Mesendoderm (in vitro differentiated cells): ENCODE measurements around the gene RBBP8NL.
A peak's percentile ranks its signal among the peaks of the same experiment; 100 is the strongest.
"Not testable (repeated sequence)": the region's sequence is repeated elsewhere in the genome, so short reads cannot be mapped to it uniquely, and the experiment has no call there.

Experiments used
- DNase-seq: peaks from one replicate; pipeline ENCODE4 v3.0.0; 2013
- H2AK5ac ChIP-seq: 2 replicates; pipeline ENCODE4 v1.6.1; 2013; ENCODE audit warnings: low read length, inconsistent platforms
- H2BK120ac ChIP-seq: 2 replicates; pipeline ENCODE4 v1.6.1; 2013; ENCODE audit warnings: low read depth, mild to moderate bottlenecking, low read length, moderate library complexity, mixed read lengths
- H2BK15ac ChIP-seq: replicated peaks from 2 replicates; pipeline ENCODE4 v1.6.1; 2013; ENCODE audit warnings: low read depth, mild to moderate bottlenecking, moderate library complexity
- H2BK5ac ChIP-seq: 2 replicates; pipeline ENCODE4 v1.6.1; 2013; ENCODE audit warnings: low read length, inconsistent platforms
- H3K18ac ChIP-seq: 2 replicates; pipeline ENCODE4 v1.6.1; 2013; ENCODE audit warnings: mild to moderate bottlenecking, low read length, mixed read lengths
- H3K23ac ChIP-seq: one replicate; pipeline ENCODE4 v1.6.1; 2013; ENCODE audit warnings: low read length
- H3K27ac ChIP-seq: 2 replicates; pipeline ENCODE4 v1.5.1; 2013; ENCODE audit warnings: low read depth, mild to moderate bottlenecking, inconsistent platforms, low read length, moderate library complexity
- H3K27me3 ChIP-seq: 2 replicates; pipeline ENCODE4 v1.6.1; 2013; ENCODE audit warnings: low read length, control low read depth, mild to moderate bottlenecking, inconsistent platforms; ENCODE audit not compliant: insufficient read depth, poor library complexity
- H3K36me3 ChIP-seq: 2 replicates; pipeline ENCODE4 v1.6.1; 2013; ENCODE audit warnings: low read length, inconsistent platforms; ENCODE audit not compliant: control insufficient read depth, insufficient read depth
- H3K4ac ChIP-seq: one replicate; pipeline ENCODE4 v1.6.1; 2013; ENCODE audit warnings: low read depth, mild to moderate bottlenecking, low read length, moderate library complexity
- H3K4me1 ChIP-seq: 2 replicates; pipeline ENCODE4 v1.6.1; 2013; ENCODE audit warnings: low read depth, low read length, inconsistent platforms; ENCODE audit not compliant: control insufficient read depth
- H3K4me2 ChIP-seq: 2 replicates; pipeline ENCODE4 v1.6.1; 2013; ENCODE audit warnings: low read length
- H3K4me3 ChIP-seq: 2 replicates; pipeline ENCODE4 v1.5.1; 2013; ENCODE audit warnings: mild to moderate bottlenecking, low read length
- H3K56ac ChIP-seq: one replicate; pipeline ENCODE4 v1.6.1; 2013; ENCODE audit warnings: low read length
- H3K79me1 ChIP-seq: 2 replicates; pipeline ENCODE4 v1.6.1; 2013; ENCODE audit warnings: low read length, inconsistent platforms
- H3K79me2 ChIP-seq: 2 replicates; pipeline ENCODE4 v1.6.1; 2013; ENCODE audit warnings: mild to moderate bottlenecking, low read length; ENCODE audit not compliant: control insufficient read depth, insufficient read depth
- H3K9ac ChIP-seq: 2 replicates; pipeline ENCODE4 v1.6.1; 2013; ENCODE audit warnings: low read length, inconsistent platforms
- H4K5ac ChIP-seq: one replicate; pipeline ENCODE4 v1.6.1; 2013; ENCODE audit warnings: low read length
- H4K8ac ChIP-seq: one replicate; pipeline ENCODE4 v1.6.1; 2013; ENCODE audit warnings: low read depth, mild to moderate bottlenecking, control low read depth, low read length, moderate library complexity
- WGBS: extraction: QIAGEN DNeasy Blood & Tissue Kit; methylation state at CpG from one replicate; pipeline ENCODE4 v1.1.7; 2013; ENCODE audit warnings: low lambda C conversion rate, missing lambda C conversion rate; ENCODE audit not compliant: insufficient coverage; ENCODE audit errors: extremely low coverage; 5-methylcytosine and 5-hydroxymethylcytosine counted together

Gene RBBP8NL

GRCh38 chr20:62377064-62377461, 50.3 kb downstream of the RBBP8NL start:
- Histone ChIP-seq H2AK5ac (no peak overlapping the region), H3K9ac (no peak overlapping the region), H3K27me3 (no peaks in the 10 kb centered on the region), H3K56ac (no peak overlapping the region), H4K5ac (no peak overlapping the region), H3K18ac (peak overlapping the region; percentile 13), H2BK5ac (no peak overlapping the region), H2BK120ac (no peak overlapping the region), H2BK15ac (no peak overlapping the region), H4K8ac (no peak overlapping the region), H3K36me3 (no peaks in the 10 kb centered on the region), H3K79me2 (no peaks in the 10 kb centered on the region), H3K23ac (no peak overlapping the region), H3K4me2 (no peak overlapping the region), H3K79me1 (no peaks in the 10 kb centered on the region), H3K4me3 (no peak overlapping the region), H3K4ac (peak overlapping the region; percentile 74), H3K4me1 (no peaks in the 10 kb centered on the region), H3K27ac (peak overlapping the region; percentile 36)
- no CpG with 5 or more reads among the region's 17 CpGs for WGBS
- no peak for DNase-seq

GRCh38 chr20:62376112-62377063, 51.0 kb downstream of the RBBP8NL start:
- Histone ChIP-seq H2BK5ac (no peak overlapping the region), H2AK5ac (no peak overlapping the region), H3K4me2 (no peak overlapping the region), H3K23ac (no peak overlapping the region), H3K27me3 (no peaks in the 10 kb centered on the region), H2BK120ac (no peak overlapping the region), H3K4me1 (no peaks in the 10 kb centered on the region), H3K4ac (peak overlapping the region; percentile 74), H3K79me1 (no peaks in the 10 kb centered on the region), H3K36me3 (no peaks in the 10 kb centered on the region), H2BK15ac (no peak overlapping the region), H3K9ac (peak overlapping the region; percentile 18), H4K8ac (no peak overlapping the region), H3K79me2 (no peaks in the 10 kb centered on the region), H3K27ac (peak overlapping the region; percentile 52), H3K18ac (peak overlapping the region; percentile 13), H4K5ac (no peak overlapping the region), H3K4me3 (no peak overlapping the region), H3K56ac (peak overlapping the region; percentile 63)
- no CpG with 5 or more reads among the region's 26 CpGs for WGBS
- DNase-seq = peak; percentile 98

GRCh38 chr20:62374331-62375152, 52.8 kb downstream of the RBBP8NL start:
- H3K4me1 ChIP-seq = peaks cover under 1% of the 10 kb centered on the region
- H3K9ac ChIP-seq = no peak overlapping the region
- no peak for DNase-seq
- H2BK15ac ChIP-seq = no peak overlapping the region
- H3K79me1 ChIP-seq = no peaks in the 10 kb centered on the region
- H3K36me3 ChIP-seq = no peaks in the 10 kb centered on the region
- no peak overlapping the region for H3K4me3 ChIP-seq
- H2BK5ac ChIP-seq = no peak overlapping the region
- peak overlapping the region; percentile 24 for H2AK5ac ChIP-seq
- no peak overlapping the region for H3K4me2 ChIP-seq
- H3K27ac ChIP-seq = no peak overlapping the region
- H3K23ac ChIP-seq = no peak overlapping the region
- H3K4ac ChIP-seq = no peak overlapping the region
- H3K56ac ChIP-seq = peak overlapping the region; percentile 25
- H3K27me3 ChIP-seq = no peaks in the 10 kb centered on the region
- no peak overlapping the region for H4K8ac ChIP-seq
- no peaks in the 10 kb centered on the region for H3K79me2 ChIP-seq
- no peak overlapping the region for H4K5ac ChIP-seq
- WGBS = no CpG with 5 or more reads among the region's 24 CpGs
- no peak overlapping the region for H2BK120ac ChIP-seq
- no peak overlapping the region for H3K18ac ChIP-seq

GRCh38 chr20:62373631-62374179, 53.6 kb downstream of the RBBP8NL start:
- not testable (repeated sequence) for H3K4me2 ChIP-seq, H4K8ac ChIP-seq, H2AK5ac ChIP-seq, H2BK5ac ChIP-seq, H3K79me1 ChIP-seq, H3K27me3 ChIP-seq, H3K27ac ChIP-seq, H2BK15ac ChIP-seq, H3K4me1 ChIP-seq, DNase-seq, H3K23ac ChIP-seq, H4K5ac ChIP-seq, H3K18ac ChIP-seq, H2BK120ac ChIP-seq, H3K79me2 ChIP-seq, H3K9ac ChIP-seq, H3K4ac ChIP-seq, H3K4me3 ChIP-seq, H3K36me3 ChIP-seq, H3K56ac ChIP-seq
- no CpG with 5 or more reads among the region's 40 CpGs for WGBS

- Histone ChIP-seq H2BK120ac (no peak overlapping the region), H3K27ac (no peak overlapping the region), H3K36me3 (no peaks in the 10 kb centered on the region), H4K5ac (no peak overlapping the region), H3K4ac (no peak overlapping the region), H3K56ac (no peak overlapping the region), H3K79me1 (no peaks in the 10 kb centered on the region), H3K23ac (no peak overlapping the region), H3K9ac (no peak overlapping the region), H3K79me2 (no peaks in the 10 kb centered on the region), H2AK5ac (no peak overlapping the region), H2BK15ac (no peak overlapping the region), H4K8ac (no peak overlapping the region), H3K4me1 (peaks cover 8% of the 10 kb centered on the region), H3K4me3 (no peak overlapping the region), H2BK5ac (no peak overlapping the region), H3K18ac (no peak overlapping the region), H3K27me3 (no peaks in the 10 kb centered on the region), H3K4me2 (no peak overlapping the region)
- no CpG with 5 or more reads among the region's 29 CpGs for WGBS
- no peak for DNase-seq
These were observed 55.0 kb downstream of the RBBP8NL start for GRCh38 chr20:62372042-62372993.
